Stimulated activated CD4-positive, alpha-beta T cell treated with anti-CD3 and anti-CD28 coated beads, Interleukin-12 subunit alpha, Interleukin-12 subunit beta, amount 100 ng/mL, for 48 hours (primary cell): ENCODE measurements around the gene AMFR.

Source experiments
- DNase-seq, 3 donors: peaks; one replicate each; pipeline ENCODE4 v3.0.0-alpha.2; 2020; ENCODE audit warnings: low read depth in 2 of 3, low spot score in 1 of 3

AMFR gene

GRCh38 chr16:56334761-56335160 lies 90.6 kb downstream of the AMFR start:
- DNase-seq, result no peak

- DNase-seq, result no peak
Measured at GRCh38 chr16:56332464-56333079, 92.8 kb downstream of the AMFR start.

DNA sequence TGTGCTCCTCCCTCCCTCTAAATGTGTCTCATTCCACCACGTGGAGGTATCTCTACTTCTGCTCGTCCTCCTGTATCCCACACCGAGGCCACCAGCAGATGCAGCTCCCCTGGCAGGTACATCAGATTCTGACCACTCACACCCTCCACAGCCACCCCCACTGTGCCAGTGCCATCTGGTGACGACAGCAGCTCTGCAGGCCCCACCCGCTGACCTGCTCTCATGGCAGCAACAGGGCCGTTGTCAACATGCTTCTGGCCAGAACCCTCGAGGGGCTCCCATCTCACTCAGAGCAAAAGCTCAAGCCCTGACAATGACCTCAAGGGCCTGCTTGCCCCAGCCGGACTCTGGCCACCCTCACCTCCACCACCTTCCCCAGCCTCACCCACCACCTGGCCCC lies 93.4 kb downstream of the AMFR start:
- no peak for DNase-seq

DNA sequence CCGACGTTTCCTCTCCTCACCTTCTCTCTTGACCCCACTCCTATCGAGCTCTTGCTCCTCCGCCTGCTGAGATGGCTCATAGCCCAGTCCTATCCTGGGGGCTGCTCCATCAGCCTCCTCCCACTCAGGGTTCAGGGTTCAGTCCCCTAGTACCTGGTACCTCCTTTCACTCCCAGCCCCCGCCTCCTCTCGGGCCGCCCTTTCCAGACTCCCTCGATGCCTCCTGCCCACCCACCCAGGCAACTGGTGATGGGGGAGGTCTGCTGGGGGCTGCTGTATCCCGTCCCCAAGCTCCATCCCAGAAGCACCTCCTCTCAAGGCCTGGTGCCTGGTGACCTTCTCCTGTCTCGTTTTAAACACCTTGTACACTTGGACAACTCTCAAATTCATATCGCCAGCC lies 93.9 kb downstream of the AMFR start:
- no peak for DNase-seq

DNA sequence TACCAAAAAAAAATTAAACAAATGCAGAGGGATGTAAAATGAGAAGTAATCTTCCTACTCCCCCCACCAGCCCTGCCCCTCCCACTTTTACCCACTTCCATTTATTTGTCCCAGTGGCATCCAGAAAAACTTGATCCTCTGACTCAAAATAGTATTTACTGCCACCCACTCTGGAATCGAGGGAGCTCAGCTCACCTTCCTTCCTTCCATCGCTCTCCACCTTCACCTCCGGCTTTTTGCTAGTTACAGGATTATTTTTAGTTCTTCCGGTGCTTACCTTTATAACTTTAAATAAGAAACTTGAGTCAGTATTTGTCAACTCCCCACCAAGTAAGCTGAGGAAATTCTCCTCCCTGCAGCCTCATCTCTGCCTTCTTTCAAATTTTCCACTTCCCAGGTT lies 94.9 kb downstream of the AMFR start:
- no peak for DNase-seq

- no peak for DNase-seq
Measured at GRCh38 chr16:56329887-56330286, 95.5 kb downstream of the AMFR start.

DNA sequence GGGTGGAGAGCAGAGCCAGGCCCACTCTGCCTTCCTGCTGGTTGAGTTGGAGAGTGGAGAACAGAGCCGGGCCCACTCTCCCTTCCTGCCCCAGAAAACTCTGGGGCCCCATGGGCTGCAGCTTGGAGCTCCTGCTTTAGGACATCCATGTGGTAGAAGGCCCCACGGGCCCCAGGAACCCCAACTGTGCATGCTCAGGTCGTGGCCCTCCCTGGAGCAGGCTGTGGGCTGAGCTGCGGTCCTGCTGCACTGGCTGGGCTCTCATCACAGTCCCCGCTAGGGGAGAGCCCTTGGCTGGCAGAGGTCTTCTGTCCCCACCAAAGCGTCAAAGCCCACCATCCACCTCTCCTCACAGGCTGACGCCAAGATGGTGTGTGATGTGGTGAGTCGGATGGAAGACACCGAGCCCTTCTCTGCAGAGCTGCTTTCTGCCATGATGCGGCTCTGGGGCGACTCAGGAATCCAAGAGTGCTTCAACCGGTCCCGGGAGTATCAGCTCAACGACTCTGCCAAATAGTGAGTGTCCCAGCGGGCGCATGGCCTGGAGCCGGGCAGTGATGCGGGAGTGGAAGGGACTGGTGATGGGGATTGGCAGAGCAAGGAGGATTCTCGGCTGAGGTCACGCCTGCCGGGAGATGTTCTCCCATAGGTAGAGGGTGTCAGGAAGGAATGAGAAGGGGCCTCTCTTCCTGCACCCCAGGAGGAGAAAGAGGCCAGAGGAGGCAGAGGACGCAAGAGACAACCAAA lies 96.9 kb downstream of the AMFR start:
- no peak for DNase-seq

DNA sequence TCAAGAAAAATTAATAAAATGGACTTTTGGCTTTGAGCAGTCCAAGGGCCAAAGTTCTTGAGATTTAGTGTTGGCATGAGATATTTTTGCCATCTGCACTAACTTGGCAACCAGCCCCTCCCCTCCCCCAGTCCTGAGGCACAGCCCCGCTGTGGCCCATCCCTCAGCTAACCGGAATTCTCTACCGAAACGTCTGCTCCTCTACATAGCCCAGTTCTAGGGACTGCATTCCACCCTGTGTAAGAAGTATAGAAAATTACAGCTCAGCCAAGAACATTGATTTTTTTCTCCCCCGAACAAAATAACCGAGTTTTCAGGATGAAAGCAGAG lies 97.5 kb downstream of the AMFR start:
- DNase-seq, result no peak

DNA sequence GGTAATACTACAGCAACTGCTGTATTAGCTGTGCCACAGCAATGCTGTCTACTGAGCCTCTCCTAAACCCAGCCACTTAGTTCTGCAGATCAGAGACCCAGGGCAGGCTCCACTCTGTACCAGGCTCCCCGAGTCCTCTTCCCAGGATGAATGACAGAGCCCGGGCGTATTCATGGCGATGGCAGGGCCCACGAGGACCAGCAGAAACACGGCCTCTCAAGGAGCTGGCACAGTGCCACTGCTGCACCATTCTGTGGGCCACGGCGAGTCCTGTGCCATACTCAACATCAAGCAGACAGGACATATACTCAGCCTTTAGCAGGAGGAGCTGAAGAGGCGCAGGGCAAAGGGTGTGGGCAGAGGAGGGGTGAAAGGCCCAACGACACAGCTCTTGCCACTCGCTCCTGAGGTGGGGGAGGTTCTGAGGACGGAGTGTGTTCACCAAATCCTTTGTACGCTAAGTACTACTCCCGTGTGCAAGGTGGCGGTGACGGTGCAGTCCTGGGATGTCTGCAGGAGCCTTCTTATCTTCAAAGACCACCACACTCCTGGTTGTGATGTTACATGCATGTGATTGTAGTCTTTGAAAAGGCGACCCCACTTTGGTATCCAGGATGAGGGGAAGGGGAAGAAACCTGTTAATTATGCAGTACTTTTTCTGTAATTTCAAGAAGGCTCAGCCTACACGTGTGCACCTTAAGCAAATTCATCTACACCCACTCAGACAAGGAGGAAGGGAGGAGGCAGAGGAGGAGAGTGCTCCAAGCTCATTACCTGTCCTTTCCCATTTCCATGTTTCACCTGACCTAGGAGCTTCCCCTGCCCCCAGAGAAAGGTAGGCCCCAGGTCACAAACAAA lies 98.0 kb downstream of the AMFR start:
- no peak for DNase-seq

DNA sequence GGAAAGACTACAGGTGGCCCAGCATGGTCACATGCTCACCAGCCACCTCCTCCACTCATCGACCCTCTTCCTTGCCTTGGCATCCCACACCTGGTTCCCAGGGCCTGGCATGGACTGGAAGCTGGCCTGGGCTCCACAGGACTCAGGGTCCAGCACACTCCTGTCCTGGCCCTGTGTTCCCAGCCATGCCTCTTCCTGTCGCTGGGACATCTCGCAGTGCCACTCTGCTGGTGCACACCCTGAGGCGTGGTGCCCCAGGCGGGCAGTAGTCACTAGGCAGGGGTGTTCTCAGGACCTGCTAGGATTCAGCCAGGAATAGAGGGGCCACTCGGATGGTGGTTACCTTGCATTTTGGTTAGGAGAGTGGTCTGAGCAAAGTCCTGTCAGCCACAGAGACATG lies 99.4 kb downstream of the AMFR start:
- no peak for DNase-seq

- no peak for DNase-seq
Measured at GRCh38 chr16:56324406-56324805, 100.9 kb downstream of the AMFR start.

DNA sequence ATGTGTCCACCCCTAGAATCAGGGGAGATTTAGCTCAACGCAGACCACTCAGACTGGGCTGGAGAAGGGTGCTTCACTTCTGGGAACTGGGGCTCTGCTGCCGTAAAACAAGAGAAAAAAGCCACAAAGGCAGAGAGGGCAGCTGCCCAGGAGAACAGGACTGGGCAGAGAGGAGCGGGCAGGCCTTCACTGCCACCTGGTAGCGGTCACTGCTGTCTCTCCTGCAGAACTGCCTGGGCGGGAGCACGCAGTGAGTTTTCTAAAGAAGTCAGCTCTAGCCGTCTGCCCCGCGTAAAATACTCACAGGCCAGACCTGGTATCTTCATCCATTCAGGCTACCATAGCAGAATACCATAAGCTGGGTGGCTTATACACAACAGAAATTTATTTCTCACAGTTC lies 103.8 kb downstream of the AMFR start:
- no peak for DNase-seq

- DNase-seq, result no peak
Measured at GRCh38 chr16:56320811-56321558, 104.4 kb downstream of the AMFR start.

- DNase-seq, result no peak
Measured at GRCh38 chr16:56320056-56320455, 105.3 kb downstream of the AMFR start.

GRCh38 chr16:56319376-56319775 lies 106.0 kb downstream of the AMFR start:
- no peak for DNase-seq

DNA sequence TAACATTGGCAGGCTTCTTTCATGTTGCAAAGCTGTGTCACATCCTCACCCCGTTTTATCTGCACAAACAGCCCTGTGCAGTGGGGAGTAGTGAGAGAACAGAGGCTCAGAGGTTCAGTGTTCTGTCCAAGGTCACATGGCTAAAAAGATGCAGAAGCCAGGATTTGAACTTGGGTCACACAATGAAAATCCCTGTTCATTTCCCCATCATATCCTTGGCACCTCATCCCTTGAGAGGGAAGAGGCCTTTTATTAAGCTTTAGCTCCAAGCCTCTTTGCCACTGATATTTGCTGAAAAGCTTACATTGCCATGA lies 106.6 kb downstream of the AMFR start:
- no peak for DNase-seq

- DNase-seq, result peak; percentile 67 to 86 (median 70)
Measured at GRCh38 chr16:56317998-56318826, 107.1 kb downstream of the AMFR start.

GRCh38 chr16:56316545-56316944 lies 108.8 kb downstream of the AMFR start:
- DNase-seq, result no peak

DNA sequence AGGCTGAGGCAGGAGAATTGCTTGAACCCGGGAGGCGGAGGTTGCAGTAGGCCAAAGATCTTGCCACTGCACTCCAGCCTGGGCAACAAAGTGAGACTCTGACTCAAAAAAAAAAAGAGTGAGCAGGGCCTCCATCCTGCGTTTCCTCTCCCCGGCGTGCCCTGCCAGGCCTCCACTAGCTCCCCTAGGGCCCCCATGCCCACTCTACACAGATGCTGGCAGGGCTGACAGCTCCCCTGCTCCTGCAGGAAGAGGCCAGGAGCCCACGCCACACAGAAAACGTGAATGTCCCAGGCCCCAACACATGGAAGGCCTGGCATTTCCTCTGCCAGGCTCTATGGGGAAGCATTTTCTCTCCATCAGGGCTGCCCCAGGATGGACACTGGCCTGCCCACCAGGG lies 109.4 kb downstream of the AMFR start:
- no peak for DNase-seq

GRCh38 chr16:56314244-56314850 lies 111.0 kb downstream of the AMFR start:
- DNase-seq, result no peak
